GM18873 (cell line): Measurements from ENCODE around the gene GNAI3.

Source experiments
- ATAC-seq: cut with Tn5 transposase; IDR thresholded peaks from one replicate; pipeline ENCODE4 v1.9.1; 2021; ENCODE audit warnings: mild to moderate bottlenecking, moderate library complexity, moderate number of reproducible peaks; ENCODE audit not compliant: unreplicated experiment, low FRiP score

Gene GNAI3

DNA sequence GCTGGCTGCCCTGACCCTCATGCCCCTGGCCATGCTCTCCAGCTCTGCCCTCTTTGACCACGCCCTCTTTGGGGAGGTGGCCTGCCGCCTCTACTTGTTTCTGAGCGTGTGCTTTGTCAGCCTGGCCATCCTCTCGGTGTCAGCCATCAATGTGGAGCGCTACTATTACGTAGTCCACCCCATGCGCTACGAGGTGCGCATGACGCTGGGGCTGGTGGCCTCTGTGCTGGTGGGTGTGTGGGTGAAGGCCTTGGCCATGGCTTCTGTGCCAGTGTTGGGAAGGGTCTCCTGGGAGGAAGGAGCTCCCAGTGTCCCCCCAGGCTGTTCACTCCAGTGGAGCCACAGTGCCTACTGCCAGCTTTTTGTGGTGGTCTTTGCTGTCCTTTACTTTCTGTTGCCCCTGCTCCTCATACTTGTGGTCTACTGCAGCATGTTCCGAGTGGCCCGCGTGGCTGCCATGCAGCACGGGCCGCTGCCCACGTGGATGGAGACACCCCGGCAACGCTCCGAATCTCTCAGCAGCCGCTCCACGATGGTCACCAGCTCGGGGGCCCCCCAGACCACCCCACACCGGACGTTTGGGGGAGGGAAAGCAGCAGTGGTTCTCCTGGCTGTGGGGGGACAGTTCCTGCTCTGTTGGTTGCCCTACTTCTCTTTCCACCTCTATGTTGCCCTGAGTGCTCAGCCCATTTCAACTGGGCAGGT lies 5.0 kb upstream of the GNAI3 start:
- ATAC-seq = no peak

DNA sequence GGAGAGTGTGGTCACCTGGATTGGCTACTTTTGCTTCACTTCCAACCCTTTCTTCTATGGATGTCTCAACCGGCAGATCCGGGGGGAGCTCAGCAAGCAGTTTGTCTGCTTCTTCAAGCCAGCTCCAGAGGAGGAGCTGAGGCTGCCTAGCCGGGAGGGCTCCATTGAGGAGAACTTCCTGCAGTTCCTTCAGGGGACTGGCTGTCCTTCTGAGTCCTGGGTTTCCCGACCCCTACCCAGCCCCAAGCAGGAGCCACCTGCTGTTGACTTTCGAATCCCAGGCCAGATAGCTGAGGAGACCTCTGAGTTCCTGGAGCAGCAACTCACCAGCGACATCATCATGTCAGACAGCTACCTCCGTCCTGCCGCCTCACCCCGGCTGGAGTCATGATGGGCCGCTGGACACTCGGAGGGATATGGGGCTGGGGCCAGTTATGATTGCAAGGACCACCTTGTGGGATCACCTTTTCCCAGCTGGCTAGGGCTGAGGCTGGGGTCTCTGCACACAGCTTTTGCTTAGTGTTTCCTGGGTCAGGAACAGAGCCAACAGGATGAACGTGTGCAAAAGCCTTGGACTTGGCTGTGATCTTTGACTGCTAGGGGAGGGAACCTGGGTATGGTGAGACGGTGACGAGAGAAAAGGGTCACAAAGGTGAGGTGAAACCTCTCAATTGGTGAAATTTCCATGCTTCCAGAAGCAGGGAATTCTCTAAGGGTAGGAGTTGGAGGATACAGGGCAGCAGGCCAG lies 4.3 kb upstream of the GNAI3 start:
- no peak for ATAC-seq

DNA sequence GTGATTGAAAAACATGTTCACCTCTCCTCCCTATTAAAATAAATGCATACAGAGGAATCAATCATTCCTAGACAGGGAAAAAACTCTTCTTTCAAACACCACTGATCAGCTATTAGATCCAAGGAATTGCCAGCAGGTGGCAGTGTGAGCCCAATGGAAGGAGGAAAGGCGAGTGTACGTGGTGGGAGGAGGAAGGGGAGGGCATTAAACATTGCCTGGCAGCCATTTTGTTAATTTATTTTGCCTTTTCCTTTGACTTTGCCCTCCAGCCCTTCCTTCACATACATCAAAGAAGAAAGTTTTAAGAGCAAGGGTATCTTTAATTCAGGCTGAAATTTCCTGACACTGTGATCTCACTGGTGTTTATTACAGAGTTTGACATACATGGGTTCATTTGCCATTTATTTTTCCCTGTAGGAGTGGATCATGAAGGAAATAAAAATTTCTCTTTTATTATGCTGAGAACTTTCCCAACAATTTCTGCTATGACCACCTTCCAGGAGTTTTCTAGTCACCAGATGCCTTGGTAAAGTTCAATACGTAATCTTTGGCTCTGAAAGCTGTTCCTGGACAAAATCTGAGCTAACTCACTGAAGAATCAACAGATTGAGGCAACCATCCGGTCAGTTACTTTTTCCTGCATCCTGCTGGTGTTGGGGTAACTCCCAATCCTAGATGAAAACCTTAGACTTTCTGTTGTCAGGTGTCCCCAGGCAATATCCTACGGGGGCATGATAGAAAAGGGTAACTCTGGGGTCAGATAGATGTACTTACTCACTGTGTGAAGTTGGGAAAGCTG lies 1.9 kb upstream of the GNAI3 start:
- ATAC-seq = peak; percentile 48

DNA sequence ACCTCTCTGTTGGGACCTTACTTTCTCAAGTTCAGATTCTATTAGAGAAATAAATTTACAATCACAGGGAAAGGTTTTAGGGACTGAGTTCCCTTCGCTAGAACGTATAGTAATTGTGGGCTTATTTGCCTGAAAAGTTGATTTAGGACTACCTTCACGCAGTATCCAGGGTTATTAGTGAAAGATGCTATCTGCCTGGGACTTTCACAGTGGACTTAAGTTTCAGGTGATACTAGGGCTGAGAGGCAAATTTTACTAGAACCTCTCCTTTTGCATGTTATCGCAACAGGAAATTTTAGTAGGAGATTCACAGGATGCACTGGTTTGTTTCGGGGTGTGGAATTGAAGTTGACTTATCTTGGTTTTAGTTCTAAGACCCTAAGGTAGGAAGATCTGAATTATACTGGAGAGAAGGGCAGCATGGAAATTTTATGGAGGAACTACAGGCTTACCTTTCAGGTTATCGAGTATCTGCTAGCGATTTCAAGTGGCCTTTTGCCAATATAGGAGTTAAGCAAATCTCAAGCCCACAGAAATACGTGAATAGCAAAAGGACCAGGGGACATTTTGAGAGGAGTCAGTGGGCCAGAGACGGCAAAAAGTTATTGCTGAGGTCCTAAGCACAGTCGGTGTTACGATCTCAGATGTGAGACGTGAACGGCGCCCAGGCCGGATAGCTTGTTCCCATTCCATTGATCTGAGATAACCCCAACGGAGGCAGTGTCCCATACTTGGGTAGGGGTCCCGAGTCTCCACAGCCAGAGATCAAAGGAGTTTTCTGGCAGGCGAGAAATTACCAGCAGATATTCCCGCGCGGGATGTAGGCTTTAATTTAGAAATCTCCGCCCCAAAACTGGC lies 723 bp upstream of the GNAI3 start:
- no peak for ATAC-seq

DNA sequence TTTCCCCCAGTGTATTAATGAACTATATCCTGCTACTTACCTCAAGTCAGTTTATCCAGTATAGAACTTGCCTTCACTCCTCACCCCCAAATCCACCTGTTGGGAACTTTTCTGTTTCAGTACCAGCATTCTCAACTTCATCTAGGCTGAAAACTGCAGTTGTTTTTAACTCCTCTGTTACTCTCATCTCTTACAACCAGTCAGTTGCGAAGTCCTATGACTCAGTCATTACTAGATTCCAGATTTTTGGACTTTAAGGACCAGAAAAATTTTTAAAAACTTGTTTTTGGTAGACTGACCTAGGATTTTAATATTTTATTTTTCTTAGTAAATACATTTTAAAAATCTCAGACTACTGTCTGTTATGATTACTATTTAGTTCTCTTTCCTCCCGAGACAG lies 8.1 kb downstream of the GNAI3 start:
- no peak for ATAC-seq

DNA sequence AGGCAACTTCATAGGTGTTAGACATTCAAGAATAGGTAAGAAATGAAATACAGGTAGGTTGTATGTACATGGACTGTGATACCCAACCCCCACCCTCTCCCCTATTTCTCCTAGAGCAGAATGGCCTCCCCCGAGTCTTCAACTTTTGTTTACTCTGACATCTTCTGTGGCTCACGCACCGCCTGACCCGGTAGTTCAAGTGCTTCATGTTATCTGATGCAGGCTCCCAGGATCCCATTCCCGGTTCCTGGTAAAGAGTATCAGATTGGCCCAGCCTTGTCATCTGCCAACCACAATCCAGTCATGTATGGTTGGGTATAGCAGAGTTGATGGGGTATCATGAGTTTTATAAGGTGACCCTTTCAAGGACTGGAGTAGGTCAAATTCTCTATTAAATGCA lies 9.1 kb downstream of the GNAI3 start:
- ATAC-seq = no peak

DNA sequence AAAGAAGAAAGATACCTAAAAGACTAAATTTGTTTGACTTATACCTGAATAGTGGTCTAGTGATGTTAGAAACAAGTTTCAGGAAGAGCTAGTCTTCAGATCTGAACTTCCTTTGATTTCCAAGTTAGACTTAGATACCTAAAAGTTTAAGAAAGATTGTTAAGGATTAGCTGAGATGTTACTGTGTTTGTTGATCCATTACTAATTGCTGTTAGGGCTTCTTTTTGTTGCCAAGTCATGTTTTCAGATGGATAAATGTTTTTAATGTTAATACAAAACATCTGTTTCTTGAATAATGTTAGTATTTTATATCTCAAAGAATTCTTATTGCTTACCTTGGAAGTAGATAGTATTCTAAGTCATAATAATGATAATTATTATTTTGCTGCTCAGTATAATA lies 11.6 kb downstream of the GNAI3 start:
- no peak for ATAC-seq

DNA sequence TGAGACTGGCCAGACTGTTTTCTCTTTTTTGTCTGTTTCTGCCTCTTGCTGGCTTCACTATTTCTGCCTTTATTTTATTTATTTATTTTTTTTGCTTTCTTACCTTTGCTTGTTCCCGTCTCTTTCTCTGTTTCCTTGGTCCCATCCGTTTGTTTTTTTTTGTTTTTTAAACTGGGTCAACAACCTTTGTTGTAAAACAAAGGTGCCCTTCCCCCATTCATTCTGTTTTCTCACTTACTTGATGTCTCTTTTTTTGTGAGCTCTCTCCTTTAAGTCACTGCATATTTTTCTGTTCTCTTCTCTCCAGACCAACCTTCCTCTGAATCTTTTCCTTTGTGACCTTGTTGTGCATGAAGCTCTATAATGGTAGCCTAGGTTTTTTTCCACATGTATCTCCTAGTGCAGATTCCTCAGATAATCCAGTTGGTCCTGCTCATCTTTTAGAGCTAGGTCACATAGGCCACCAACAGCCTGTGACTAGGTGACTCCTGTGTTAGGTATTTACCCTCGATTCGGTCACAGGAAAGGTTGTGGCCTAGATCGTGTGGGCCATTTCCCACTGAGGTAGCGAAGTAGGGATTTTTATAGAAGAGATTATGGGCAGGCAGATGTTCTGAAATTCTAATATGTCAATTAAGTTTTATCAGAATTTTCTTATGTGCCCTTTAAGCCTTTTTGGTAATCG lies 15.9 kb downstream of the GNAI3 start:
- ATAC-seq = no peak

DNA sequence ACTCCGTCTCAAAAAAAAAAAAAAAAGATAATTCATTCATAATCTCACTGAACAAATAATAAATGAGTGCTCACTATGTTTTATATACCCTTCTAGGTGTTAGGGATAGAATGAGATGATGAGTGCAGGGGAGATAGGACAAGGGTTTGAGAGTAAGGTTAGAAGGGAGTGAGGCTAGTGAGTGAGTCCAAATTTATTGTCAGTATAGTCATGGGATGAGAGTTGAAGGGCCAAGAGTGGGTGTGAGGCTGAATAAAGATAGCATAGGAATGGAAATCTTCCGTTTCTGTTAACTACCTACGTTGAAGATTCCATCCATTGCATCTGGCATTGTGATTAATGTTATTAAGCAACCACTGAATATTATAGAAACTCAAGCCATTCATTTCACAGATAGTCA lies 16.8 kb downstream of the GNAI3 start:
- no peak for ATAC-seq

DNA sequence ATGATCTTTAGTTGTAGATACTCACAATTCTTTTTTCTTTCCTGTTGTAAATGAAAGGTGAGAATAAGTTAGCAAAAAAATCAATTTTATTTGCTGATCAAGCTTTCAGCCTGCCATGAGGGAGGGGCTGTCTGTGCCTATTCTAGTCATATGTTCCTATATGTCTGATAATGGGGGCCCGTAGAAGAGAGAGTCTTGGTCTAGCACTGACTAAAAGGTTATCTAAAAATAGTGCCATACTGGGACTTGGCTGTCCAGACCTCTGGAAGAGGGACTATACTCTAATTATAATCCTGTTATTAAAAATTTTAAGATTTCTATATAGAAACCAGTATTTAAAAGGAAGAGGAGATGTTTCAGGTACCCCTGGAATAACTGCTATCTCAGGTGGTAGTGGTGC lies 18.6 kb downstream of the GNAI3 start:
- ATAC-seq = no peak

DNA sequence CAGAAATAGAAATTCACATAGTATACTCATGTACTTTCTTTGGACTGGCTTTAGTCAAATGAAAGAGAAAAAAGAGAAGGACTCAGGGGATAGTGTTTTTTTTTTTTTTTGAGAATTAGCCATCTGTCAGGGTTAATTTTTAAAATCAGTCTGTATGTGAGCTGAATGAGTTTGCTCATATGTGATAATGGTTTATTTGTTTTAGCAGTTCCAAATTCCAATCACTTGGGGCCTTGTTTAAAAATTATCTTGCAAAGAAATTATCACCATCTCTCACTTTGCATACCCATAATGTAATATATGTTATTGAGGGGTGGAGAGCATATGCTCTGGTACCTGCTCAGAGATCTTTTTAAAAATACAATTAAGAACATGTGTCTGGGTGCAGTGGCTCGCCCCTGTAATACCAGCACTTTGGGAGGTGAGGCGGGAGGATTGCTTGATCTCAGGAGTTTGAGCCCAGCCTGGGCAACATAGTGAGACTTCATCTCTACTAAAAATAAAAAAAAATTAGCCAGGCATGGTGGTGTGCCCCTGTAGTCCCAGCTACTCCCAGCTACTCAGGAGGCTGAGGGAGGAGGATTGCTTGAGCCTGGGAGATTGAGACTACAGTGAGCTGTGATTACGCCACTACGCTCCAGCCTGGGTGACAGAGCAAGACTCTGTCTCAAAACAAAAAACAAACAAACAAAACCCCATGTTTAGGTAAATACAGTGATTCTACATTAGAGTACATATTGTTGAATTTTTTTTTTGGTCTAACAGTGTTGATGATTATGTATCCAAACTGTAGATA lies 19.7 kb downstream of the GNAI3 start:
- no peak for ATAC-seq

DNA sequence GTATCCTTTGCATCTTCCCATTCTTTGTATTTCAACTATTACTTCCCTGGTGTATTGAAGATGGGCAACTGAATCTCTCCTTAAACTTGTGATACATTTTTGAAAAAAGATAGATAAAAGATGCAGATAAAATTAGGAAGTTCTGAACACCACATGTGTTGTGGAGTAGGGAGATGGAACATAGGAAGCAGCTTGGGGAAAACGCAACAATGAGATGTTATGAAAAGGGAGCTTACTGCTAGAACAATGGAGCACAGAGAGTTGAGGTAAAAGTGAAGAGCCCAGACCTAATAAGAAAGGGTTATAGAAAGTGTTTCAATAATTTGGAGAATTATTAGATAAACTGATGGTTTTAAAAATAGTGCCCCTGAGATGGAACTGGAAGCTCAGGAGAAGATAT lies 20.9 kb downstream of the GNAI3 start:
- no peak for ATAC-seq

DNA sequence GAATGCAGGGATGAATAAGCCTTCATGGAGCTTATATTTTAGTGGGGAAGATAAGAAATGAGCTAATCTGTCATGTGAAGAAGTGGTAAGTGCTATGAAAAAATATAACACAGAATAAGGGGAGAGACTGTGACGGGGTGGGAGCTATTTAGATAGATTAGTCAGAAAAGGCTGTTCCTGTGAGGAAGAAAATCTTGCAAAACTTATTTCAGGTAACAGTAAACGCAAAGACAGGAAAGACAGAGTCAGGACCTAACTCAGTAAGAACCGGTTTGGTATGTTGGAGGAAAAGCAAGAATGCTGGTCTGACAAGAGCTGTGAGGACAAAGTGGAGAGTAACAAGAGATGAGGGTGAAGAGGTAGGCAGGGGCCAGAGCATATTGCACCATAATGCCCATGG lies 22.0 kb downstream of the GNAI3 start:
- no peak for ATAC-seq

DNA sequence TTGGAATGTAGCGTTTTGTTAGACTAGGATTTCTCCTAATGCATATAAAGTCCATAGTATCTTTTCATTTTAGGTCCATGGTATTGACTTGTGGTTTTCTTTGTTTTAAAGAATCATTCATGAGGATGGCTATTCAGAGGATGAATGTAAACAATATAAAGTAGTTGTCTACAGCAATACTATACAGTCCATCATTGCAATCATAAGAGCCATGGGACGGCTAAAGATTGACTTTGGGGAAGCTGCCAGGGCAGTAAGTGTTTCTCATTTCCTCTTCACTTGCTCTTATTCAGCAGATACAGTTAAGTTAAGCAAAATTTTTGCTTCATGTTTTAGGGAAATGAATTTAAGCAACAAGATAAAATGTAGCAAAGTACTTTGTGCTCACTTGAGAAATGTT lies 25.4 kb downstream of the GNAI3 start:
- ATAC-seq = no peak

DNA sequence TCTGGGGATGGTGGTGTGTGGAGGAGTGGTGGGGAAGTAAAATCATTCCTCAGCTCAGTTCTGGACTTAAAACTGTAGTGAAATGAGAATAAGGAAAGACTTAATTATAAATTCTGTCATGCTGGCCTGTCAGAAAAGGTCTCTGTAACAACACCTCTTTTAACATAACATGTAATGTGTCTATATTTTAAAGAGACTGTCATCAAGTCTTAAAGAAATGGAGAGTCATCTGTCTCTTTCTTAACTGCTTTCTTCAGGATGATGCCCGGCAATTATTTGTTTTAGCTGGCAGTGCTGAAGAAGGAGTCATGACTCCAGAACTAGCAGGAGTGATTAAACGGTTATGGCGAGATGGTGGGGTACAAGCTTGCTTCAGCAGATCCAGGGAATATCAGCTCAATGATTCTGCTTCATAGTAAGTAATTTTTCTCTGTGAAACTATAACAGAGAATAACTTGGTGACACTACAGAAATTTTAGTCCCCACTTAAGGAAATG lies 30.6 kb downstream of the GNAI3 start:
- no peak for ATAC-seq

DNA sequence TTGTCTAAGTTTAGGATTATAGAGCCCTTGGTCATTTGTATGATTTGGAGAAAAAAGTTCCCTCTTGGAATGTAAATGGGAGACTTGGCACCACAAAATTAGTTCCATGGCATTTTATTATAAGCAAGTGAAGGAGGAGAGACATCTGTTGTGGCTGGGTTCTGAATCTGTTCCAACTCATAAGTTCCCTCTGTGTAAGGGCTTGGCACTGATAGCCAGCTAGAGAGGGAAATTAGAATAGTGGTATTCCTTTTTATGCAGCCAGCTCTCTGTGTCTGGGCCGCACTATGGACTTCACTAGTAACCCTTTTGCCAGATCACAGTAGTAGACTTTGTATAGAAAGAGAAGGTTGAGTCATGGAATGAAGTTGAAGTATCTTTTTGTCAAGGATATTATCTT lies 31.1 kb downstream of the GNAI3 start:
- no peak for ATAC-seq

DNA sequence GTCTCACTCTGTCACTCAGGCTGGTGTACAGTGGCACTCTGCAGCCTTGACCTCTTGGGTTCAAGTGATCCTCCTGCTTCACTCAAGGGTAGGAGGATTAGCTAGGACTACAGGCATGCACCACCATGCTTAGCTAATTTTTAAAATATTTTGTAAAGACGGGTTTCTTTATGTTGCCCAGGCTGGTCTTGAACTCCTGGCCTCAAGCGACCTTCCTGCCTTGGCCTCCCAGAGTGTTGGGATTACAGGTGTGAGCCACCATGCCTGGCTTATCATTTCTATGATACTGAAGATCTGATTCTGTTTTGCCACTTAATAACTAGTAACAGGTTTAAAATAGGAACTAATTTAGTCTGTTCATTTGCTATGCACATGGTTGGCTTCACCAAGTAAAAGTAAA lies 33.6 kb downstream of the GNAI3 start:
- ATAC-seq = no peak

DNA sequence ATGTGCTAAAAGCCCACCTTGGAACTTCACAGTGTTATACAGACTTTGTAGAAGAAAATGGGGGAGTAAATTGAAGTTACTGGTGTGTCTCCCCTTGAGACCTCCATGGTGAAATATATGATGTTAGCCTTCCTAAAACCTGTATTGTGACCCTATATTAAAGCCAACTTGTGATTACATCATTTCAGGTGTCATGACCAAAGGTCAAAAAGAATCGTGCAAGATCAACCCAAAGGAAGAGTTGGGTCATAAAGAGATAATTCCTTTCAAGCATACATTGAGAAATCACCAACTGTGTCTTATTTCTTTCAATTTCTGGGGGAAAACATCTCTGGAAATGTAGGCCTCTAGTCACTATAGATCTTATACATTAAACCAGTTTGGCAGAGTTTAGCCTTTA lies 36.4 kb downstream of the GNAI3 start:
- ATAC-seq = no peak

DNA sequence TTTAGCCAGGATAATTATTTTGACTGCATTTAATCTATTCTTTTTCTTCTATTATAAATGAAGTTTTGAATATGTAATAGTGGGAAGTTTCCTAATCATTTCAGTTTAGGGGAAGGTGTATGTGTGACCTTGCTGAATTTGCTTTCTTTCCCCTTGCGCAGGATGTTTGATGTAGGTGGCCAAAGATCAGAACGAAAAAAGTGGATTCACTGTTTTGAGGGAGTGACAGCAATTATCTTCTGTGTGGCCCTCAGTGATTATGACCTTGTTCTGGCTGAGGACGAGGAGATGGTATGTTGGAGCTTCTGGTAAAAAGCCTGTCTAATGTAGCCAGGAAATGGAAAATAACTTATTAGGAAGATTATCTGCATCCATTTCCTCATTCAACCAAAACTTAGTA lies 37.6 kb downstream of the GNAI3 start:
- no peak for ATAC-seq
